OCI-LY3 (cell line): ENCODE data around the gene NIN.

Experiments used
- H2AFZ ChIP-seq: fragments of 200-600, 300-600 bp; shearing (Covaris generic); 2 replicates; pipeline ENCODE4 v1.6.0; 2014; ENCODE audit warnings: antibody characterized with exemption, low read depth, low read length
- H3K27ac ChIP-seq: fragments of 200-600, 300-600 bp; sonication (generic); 2 replicates; pipeline ENCODE4 v1.5.1; 2014; ENCODE audit warnings: mild to moderate bottlenecking, low read length, moderate library complexity, mixed read lengths
- H3K27me3 ChIP-seq: fragments of 200-600, 300-600 bp; sonication (generic); 2 replicates; pipeline ENCODE4 v1.6.1; 2014; ENCODE audit warnings: low read depth, low read length, mixed read lengths
- H3K36me3 ChIP-seq: fragments of 200-600, 300-600 bp; sonication (generic); replicated peaks from 2 replicates; pipeline ENCODE3; 2014; ENCODE audit warnings: low read depth, low read length, mixed read lengths
- H3K4me1 ChIP-seq: fragments of 300-600, 200-600 bp; sonication (generic); 2 replicates; pipeline ENCODE4 v1.6.1; 2014; ENCODE audit warnings: low read length, mixed read lengths
- H3K4me2 ChIP-seq: fragments of 200-600, 300-600 bp; sonication (generic); 2 replicates; pipeline ENCODE4 v1.6.1; 2014; ENCODE audit warnings: low read length, mixed read lengths
- H3K4me3 ChIP-seq: fragments of 300-600, 200-600 bp; sonication (generic); 2 replicates; pipeline ENCODE4 v1.5.1; 2014; ENCODE audit warnings: antibody characterized with exemption, mild to moderate bottlenecking, low read length, moderate library complexity
- H3K79me2 ChIP-seq: fragments of 300-600, 200-600 bp; shearing (Covaris generic); 2 replicates; pipeline ENCODE4 v1.6.1; 2014; ENCODE audit warnings: mild to moderate bottlenecking, low read length, mixed read lengths
- H3K9ac ChIP-seq: fragments of 300-600, 200-600 bp; shearing (Covaris generic); 2 replicates; pipeline ENCODE4 v1.6.0; 2014; ENCODE audit warnings: mild to moderate bottlenecking, low read length, moderate library complexity
- H3K9me3 ChIP-seq: fragments of 200-600, 300-600 bp; shearing (Covaris generic); 2 replicates; pipeline ENCODE4 v1.6.1; 2014; ENCODE audit warnings: low read length, mixed read lengths; ENCODE audit not compliant: insufficient read depth
- H4K20me1 ChIP-seq: fragments of 200-600, 300-600 bp; sonication (generic); 2 replicates; pipeline ENCODE4 v1.6.1; 2016; ENCODE audit warnings: low read length, mixed read lengths; ENCODE audit not compliant: insufficient read depth
- CTCF ChIP-seq: fragments of 200-600, 300-600 bp; sonication (generic); IDR thresholded peaks from 2 replicates; pipeline ENCODE4 v1.5.1; 2014; ENCODE audit warnings: antibody characterized with exemption, low read length, low read depth
- EZH2phosphoT487 ChIP-seq: fragments of 200-600 bp; shearing (Covaris generic); IDR thresholded peaks from 2 replicates; pipeline ENCODE4 v1.6.1; 2018; ENCODE audit warnings: antibody characterized with exemption, mixed run types, low read depth

NIN gene

GRCh38 chr14:50714450-50715073 lies 116.4 kb downstream of the NIN start:
- no peak overlapping the region for H3K9ac ChIP-seq
- no peak for TF ChIP-seq EZH2phosphoT487
- peak; percentile 80 for TF ChIP-seq CTCF
- H3K4me3 ChIP-seq: no peak overlapping the region
- H3K4me1 ChIP-seq: peaks cover 5% of the 10 kb centered on the region; the same call in 1 of the 2 replicates
- no peaks in the 10 kb centered on the region for H3K9me3 ChIP-seq
- no peaks in the 10 kb centered on the region for H4K20me1 ChIP-seq
- no peaks in the 10 kb centered on the region for H3K79me2 ChIP-seq
- no peak overlapping the region for H2AFZ ChIP-seq
- no peaks in the 10 kb centered on the region for H3K27me3 ChIP-seq
- no peak overlapping the region for H3K4me2 ChIP-seq
- H3K27ac ChIP-seq: no peak overlapping the region
- peaks cover 7% of the 10 kb centered on the region for H3K36me3 ChIP-seq

DNA sequence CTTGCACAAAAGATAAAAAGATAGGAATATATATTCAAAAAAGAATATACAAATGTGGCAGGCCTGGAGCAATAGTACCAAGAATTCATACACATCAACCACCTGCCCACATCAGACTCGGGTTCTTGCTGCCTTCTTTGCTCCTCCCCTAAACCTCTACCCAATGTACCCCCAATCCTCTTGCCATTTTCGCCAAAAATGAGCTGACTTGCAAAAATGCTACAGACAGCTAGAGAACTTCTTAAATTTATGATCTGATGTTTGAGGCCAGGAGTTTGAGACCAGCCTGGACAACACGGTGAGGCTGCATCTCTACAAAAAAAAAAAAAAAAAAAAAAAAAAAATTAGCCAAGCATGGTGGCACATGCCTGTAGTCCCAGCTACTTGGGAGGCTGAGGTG lies 119.9 kb downstream of the NIN start:
- Histone ChIP-seq H3K9ac (no peak overlapping the region), H4K20me1 (no peaks in the 10 kb centered on the region), H3K27ac (no peak overlapping the region), H3K4me2 (no peak overlapping the region), H3K79me2 (no peaks in the 10 kb centered on the region), H3K27me3 (no peaks in the 10 kb centered on the region), H2AFZ (no peak overlapping the region), H3K36me3 (no peaks in the 10 kb centered on the region), H3K4me3 (no peak overlapping the region), H3K4me1 (peaks cover 5% of the 10 kb centered on the region; the same call in 1 of the 2 replicates), H3K9me3 (no peaks in the 10 kb centered on the region)
- TF ChIP-seq CTCF (no peak), EZH2phosphoT487 (no peak)

DNA sequence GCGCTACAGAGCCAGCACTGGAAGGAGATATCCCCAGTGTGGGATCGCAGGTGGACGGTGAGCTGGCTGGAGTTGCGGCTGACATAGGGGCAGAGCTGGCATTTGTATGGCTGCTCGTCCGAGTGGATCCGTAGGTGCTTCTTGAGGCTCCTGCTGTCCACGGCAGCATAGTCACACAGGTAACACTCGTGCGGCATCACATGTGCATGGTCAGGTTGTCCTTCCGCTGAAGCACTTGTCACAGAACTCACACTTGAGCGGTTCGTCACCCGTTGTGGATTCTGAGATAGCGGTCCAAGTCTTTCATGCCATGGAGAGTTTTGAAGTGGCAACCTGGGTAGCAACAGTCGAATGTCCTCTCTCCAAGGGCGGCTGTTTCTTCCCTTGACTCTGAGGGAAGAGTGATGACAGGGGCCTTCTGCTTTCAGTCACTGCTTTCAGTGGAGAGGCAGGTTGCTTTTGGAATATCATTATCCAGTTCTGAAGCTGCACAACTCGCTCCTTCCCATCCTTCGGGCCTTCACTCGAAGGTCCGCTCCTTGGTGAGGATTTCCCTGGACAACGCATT lies 125.9 kb downstream of the NIN start:
- Histone ChIP-seq H3K79me2 (no peaks in the 10 kb centered on the region), H3K4me1 (no peaks in the 10 kb centered on the region), H3K9me3 (no peaks in the 10 kb centered on the region), H3K4me3 (no peak overlapping the region), H3K36me3 (no peaks in the 10 kb centered on the region), H3K27me3 (no peaks in the 10 kb centered on the region), H3K9ac (no peak overlapping the region), H2AFZ (no peak overlapping the region), H3K4me2 (no peak overlapping the region), H4K20me1 (no peaks in the 10 kb centered on the region), H3K27ac (no peak overlapping the region)
- TF ChIP-seq EZH2phosphoT487 (no peak), CTCF (no peak)

GRCh38 chr14:50704454-50705010 lies 126.4 kb downstream of the NIN start:
- no peak overlapping the region for H3K4me2 ChIP-seq
- H3K27ac ChIP-seq: no peak overlapping the region
- H3K9me3 ChIP-seq: no peaks in the 10 kb centered on the region
- H3K4me1 ChIP-seq: no peaks in the 10 kb centered on the region
- no peaks in the 10 kb centered on the region for H4K20me1 ChIP-seq
- no peaks in the 10 kb centered on the region for H3K79me2 ChIP-seq
- TF ChIP-seq CTCF (no peak), EZH2phosphoT487 (no peak)
- H2AFZ ChIP-seq: no peak overlapping the region
- H3K9ac ChIP-seq: no peak overlapping the region
- no peaks in the 10 kb centered on the region for H3K27me3 ChIP-seq
- H3K36me3 ChIP-seq: no peaks in the 10 kb centered on the region
- no peak overlapping the region for H3K4me3 ChIP-seq
